Measurements from ENCODE around the gene MOB2.
"Not testable (repeated sequence)": the region's sequence is repeated elsewhere in the genome, so short reads cannot be mapped to it uniquely, and the experiment has no call there.

The MOB2 gene

GRCh38 chr11:1425006-1425405 lies 61.6 kb downstream of the MOB2 start:
- H2AFZ ChIP-seq (ENCODE audit: low read depth, low read length, severe bottlenecking), result no peak overlapping the region
- H3K9me2 ChIP-seq (replicated peaks; ENCODE audit: insufficient read depth, low read length), result no peaks in the 10 kb centered on the region
- H4K20me1 ChIP-seq (ENCODE audit: low read depth, low read length), result no peaks in the 10 kb centered on the region
- H3K27ac ChIP-seq (ENCODE audit: low read depth, low read length), result no peak overlapping the region
- no peak overlapping the region for H3K4me3 ChIP-seq (ENCODE audit: insufficient read depth, low read length, poor library complexity, severe bottlenecking)
- H3K79me2 ChIP-seq (ENCODE audit: insufficient read depth, low read length), result no peaks in the 10 kb centered on the region
- TF ChIP-seq CTCF (IDR thresholded peaks at IDR 0.05; ENCODE audit: insufficient read depth, low read length, poor library complexity, severe bottlenecking) (no peak), EZH2phosphoT487 (conservative IDR thresholded peaks at IDR 0.05; ENCODE audit: low read length) (no peak)
- H3K27me3 ChIP-seq (ENCODE audit: low read length), result no peaks in the 10 kb centered on the region
- no peaks in the 10 kb centered on the region for H3K9me3 ChIP-seq (ENCODE audit: insufficient read depth, low read length)
- no peak overlapping the region for H3K4me2 ChIP-seq (ENCODE audit: low read depth, low read length, poor library complexity, severe bottlenecking)
- no peaks in the 10 kb centered on the region for H3K36me3 ChIP-seq (ENCODE audit: low read length)
- H3F3A ChIP-seq (ENCODE audit: insufficient read depth), result no peaks in the 10 kb centered on the region
- H3K9ac ChIP-seq (ENCODE audit: low read length), result no peak overlapping the region

DNA sequence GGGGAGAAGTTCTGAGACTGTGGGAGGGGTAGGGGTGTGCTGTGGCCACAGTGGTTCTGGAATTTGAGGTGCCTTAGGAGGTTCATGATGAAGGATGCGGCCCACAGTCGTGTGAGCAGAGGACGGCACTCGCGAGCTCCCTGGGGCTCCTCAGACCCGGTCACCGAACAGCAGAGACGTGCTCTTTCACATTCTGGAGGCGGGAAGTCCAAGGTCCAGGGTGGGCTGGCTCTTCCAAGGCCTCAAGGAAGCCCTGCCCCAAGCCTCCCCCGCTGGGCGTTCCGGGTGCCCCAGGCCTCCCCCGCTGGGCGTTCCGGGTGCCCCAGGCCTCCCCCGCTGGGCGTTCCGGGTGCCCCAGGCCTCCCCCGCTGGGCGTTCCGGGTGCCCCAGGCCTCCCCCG lies 63.2 kb downstream of the MOB2 start:
- not testable (repeated sequence) for H3K9ac ChIP-seq (ENCODE audit: low read length); H3K4me2 ChIP-seq (ENCODE audit: low read depth, low read length, poor library complexity, severe bottlenecking); H3K27ac ChIP-seq (ENCODE audit: low read depth, low read length); H3K4me3 ChIP-seq (ENCODE audit: insufficient read depth, low read length, poor library complexity, severe bottlenecking); H3F3A ChIP-seq (ENCODE audit: insufficient read depth); H3K9me2 ChIP-seq (replicated peaks; ENCODE audit: insufficient read depth, low read length); H3K79me2 ChIP-seq (ENCODE audit: insufficient read depth, low read length); H3K27me3 ChIP-seq (ENCODE audit: low read length); H3K36me3 ChIP-seq (ENCODE audit: low read length); H2AFZ ChIP-seq (ENCODE audit: low read depth, low read length, severe bottlenecking); H4K20me1 ChIP-seq (ENCODE audit: low read depth, low read length)
- peaks cover 10% of the 10 kb centered on the region; the same call in 1 of the 2 replicates for H3K9me3 ChIP-seq (ENCODE audit: insufficient read depth, low read length)

DNA sequence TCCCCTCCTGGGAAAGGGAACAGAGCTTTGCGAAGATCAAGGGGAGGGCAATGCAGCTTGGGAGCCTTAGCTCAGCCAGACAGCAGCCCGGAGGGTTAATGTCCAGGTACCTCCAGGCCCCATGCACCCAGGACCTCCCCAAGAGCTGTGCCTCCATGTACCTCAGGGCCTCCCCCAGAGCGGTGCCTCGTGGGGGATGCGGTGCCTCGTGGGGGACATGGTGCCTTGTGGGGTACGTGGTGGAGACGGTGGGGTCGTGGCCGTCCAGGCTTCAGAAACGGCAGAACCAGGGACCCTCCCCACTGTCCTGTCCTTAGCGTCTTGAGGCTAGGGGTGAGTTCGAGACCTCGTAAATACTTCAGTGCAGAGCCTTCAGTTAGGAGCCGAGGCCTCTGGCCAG lies 63.6 kb downstream of the MOB2 start:
- H3K79me2 ChIP-seq (ENCODE audit: insufficient read depth, low read length), result no peaks in the 10 kb centered on the region
- H3K27me3 ChIP-seq (ENCODE audit: low read length), result no peaks in the 10 kb centered on the region
- H3K27ac ChIP-seq (ENCODE audit: low read depth, low read length), result no peak overlapping the region
- no peaks in the 10 kb centered on the region for H3F3A ChIP-seq (ENCODE audit: insufficient read depth)
- no peak overlapping the region for H2AFZ ChIP-seq (ENCODE audit: low read depth, low read length, severe bottlenecking)
- H3K4me2 ChIP-seq (ENCODE audit: low read depth, low read length, poor library complexity, severe bottlenecking), result no peak overlapping the region
- TF ChIP-seq EZH2phosphoT487 (conservative IDR thresholded peaks at IDR 0.05; ENCODE audit: low read length) (no peak), CTCF (IDR thresholded peaks at IDR 0.05; ENCODE audit: insufficient read depth, low read length, poor library complexity, severe bottlenecking) (no peak)
- H3K9ac ChIP-seq (ENCODE audit: low read length), result no peak overlapping the region
- H3K4me3 ChIP-seq (ENCODE audit: insufficient read depth, low read length, poor library complexity, severe bottlenecking), result no peak overlapping the region
- no peaks in the 10 kb centered on the region for H3K36me3 ChIP-seq (ENCODE audit: low read length)
- H3K9me3 ChIP-seq (ENCODE audit: insufficient read depth, low read length), result peaks cover 12% of the 10 kb centered on the region; the same call in 1 of the 2 replicates
- H4K20me1 ChIP-seq (ENCODE audit: low read depth, low read length), result no peaks in the 10 kb centered on the region
- H3K9me2 ChIP-seq (replicated peaks; ENCODE audit: insufficient read depth, low read length), result no peaks in the 10 kb centered on the region

DNA sequence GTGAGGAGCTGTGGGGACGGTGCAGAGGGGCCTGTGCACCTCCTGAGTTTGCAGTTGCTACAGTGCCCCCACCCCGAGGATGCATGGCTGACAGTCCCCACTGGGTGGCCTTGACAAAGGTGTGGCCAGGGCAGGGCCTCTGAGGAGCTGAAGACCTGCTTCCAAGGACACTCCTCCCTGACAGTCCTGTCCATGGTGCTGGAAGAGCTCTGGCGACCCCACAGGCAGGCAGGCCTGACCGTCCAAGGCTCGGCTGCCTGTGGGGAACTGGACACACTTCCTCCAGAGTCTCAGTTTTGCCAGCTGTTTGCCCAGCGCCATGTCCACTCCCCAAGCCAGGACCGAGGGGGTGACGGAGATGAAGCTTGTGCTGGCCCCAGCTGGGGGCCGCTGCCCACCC lies 64.1 kb downstream of the MOB2 start:
- no peak for TF ChIP-seq CTCF (IDR thresholded peaks at IDR 0.05; ENCODE audit: insufficient read depth, low read length, poor library complexity, severe bottlenecking)
- TF ChIP-seq EZH2phosphoT487 (conservative IDR thresholded peaks at IDR 0.05; ENCODE audit: low read length), result no peak
- no peak overlapping the region for H2AFZ ChIP-seq (ENCODE audit: low read depth, low read length, severe bottlenecking)

More for the DNA sequence above, 64.1 kb downstream of the MOB2 start:
- H3K9ac ChIP-seq (ENCODE audit: low read length), result no peak overlapping the region
- no peaks in the 10 kb centered on the region for H3K79me2 ChIP-seq (ENCODE audit: insufficient read depth, low read length)
- no peak overlapping the region for H3K4me3 ChIP-seq (ENCODE audit: insufficient read depth, low read length, poor library complexity, severe bottlenecking)
- H3K9me3 ChIP-seq (ENCODE audit: insufficient read depth, low read length), result peaks cover 12% of the 10 kb centered on the region; the same call in 1 of the 2 replicates
- H3K27ac ChIP-seq (ENCODE audit: low read depth, low read length), result no peak overlapping the region
- no peak overlapping the region for H3K4me2 ChIP-seq (ENCODE audit: low read depth, low read length, poor library complexity, severe bottlenecking)
- no peaks in the 10 kb centered on the region for H3K36me3 ChIP-seq (ENCODE audit: low read length)
- no peaks in the 10 kb centered on the region for H3K9me2 ChIP-seq (replicated peaks; ENCODE audit: insufficient read depth, low read length)
- H4K20me1 ChIP-seq (ENCODE audit: low read depth, low read length), result no peaks in the 10 kb centered on the region
- no peaks in the 10 kb centered on the region for H3F3A ChIP-seq (ENCODE audit: insufficient read depth)
- H3K27me3 ChIP-seq (ENCODE audit: low read length), result no peaks in the 10 kb centered on the region
